ENCODE data around the gene TBC1D17. TPM values are rescaled to one million over a fixed set of nuclear protein-coding genes. Genes with fewer than 3 reads are reported as not detected.

TBC1D17 gene
- polyA plus RNA-seq, 3 donors: 48.3 to 64.2 (median 61.1) TPM

DNA sequence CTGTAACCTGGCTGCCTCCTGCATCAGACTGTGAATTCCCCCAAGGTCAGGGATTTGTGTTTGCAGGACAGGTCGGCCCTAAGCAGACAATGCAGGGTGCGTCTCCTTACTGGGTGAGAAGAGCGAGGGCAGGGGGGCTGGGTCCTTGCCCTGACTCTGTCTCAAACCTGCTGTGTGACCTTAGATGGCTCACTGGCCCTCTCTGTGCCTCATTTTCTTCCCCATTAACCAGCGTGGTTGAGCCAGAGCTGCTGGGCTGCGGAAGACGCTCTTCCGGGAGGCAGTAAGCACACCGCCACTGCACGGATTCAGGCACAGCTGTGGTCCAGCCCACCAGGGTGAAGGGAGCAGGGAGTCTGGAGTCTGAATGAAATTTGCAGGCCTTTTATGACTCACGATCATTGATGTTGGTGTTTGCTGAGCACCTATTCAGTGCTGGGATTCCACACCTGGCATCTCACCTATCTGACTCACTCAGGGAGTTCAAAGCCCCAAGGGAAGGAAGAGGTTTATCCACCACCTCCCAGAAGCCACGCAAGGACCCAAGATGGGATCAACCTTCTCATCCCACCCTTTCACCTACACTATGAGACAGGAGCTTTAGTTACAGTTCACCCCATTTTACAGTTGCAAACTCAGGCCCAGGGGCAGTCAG lies 2.9 kb upstream of the TBC1D17 start:
- no peak for DNase-seq

DNA sequence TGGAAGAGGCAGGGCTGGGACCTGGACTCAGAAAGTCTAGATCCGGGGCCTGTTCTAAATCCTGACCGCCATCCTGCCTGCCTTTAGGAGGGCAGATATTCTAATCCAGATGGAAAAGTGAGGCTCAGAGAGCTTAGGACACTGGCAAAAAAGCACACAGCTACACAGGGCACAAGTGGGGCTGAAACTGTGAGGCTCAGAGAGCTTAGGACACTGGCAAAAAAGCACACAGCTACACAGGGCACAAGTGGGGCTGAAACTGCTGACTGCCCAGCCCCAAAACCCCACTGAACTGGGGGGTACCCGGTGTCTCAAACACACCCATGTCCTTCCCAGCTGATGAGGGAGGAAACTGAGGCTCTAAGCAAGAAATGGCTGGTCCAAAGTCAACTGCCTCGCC lies 2.3 kb upstream of the TBC1D17 start:
- DNase-seq: no peak

DNA sequence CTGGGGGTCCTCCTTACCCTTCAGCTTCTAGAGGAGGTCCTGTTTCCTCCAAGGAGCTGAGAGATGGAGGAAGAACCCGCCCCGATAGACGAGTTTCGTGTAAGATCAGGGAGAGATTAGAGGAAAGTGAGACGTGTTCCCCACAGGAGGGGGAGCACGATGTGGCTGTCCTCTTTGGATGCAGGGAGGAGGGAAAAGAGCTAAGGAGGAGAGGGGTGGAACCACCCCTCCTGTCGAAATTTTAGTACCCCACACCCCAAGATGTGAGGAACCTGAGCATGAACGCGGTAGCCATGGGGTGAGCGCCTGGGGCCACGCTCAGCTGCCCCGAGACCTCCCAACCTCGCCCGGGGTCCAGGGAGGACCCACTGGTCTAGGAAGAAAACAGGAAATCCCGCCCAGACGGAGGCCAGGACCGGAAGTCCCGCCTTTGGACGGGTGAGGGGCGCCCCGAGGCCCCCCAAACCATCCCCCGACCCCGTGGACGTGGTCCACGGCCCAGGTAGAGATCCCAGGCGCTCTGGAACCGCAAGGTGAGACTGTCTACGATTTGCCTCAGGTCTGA lies 1.6 kb upstream of the TBC1D17 start:
- no peak for DNase-seq

DNA sequence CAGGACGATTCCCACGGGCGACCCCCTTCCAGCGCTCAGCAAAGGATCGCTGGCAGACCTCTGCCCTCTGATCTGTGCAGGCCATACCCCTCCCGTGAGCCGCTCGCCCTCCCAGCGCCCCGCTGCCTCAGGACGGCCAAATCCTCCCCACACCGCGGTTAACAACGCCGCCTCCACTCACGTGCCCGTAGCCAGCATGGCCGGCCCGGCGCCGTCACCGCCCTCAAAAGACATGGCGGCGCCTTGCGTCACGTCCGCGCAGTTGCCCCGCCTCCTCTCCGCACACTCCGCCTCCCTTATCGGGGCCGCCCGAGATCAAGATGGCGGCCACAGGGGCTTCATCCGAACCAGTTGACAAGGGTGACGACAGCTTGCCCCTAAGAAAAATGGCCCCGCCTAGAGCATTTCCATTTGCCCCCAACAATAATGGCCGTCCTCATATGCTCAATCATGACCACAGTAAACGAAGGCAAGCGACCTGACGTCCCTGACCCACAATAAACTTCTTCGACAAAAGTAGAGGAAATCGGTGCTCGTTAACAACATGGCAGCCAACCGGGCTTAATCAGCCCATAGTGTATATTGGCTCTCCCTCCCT lies 981 bp upstream of the TBC1D17 start:
- DNase-seq: peak; percentile 99

DNA sequence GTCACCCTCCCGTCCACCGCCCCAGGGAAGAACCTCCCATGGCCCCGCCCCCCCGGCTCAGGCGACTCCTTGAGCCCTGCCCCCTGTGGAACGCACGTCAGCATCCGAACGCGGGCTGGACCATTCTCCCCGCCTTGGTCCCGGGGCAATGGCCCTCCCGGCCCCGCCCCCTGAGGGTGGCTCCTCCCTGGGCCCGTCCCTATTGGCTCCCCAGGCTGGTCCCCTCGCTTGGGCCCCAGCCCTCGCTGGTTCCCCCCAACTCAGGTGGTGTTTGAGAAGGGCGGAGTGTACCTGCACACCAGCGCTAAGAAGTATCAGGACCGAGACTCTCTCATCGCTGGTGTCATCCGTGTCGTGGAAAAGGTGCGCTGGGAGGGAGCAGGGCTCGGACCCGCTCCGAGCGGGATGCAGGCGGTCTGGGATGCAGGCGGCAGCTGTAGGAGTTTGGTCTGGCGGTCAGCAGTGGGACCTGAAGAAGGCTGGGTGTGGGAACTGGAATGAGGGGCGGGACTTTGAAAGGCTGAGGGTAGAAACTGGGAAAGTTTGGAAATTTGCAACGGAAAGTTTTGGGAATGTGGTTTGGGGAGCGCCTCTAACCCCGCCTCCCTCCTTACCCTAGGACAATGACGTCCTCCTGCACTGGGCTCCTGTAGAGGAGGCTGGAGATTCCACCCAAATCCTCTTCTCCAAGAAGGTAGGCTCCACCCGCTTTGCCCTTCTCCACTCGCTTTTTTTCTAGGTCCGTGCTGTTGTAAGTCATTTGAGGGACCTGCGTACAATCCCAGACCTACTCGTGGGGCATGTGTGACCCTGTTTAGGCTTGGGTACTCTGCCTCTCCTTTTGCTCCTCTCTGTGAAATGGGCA lies 609 bp downstream of the TBC1D17 start:
- DNase-seq: peak; percentile 97

DNA sequence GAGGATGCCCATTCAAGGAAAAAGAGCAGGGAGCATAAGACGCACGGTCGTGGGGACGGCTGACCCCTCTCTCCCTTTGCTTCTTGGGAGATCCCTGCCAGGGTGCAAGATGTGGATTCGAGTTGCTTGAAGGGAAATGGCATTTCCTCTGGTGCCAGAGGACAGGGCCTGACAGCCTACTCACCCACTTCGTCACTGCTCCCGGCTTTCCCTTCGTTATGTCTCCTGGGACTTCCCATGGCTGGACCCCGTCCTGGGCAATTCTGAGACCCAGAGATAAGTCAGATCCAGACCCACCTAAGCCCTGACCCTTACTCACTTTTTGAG lies 1.2 kb downstream of the TBC1D17 start:
- no peak for DNase-seq

GRCh38 chr19:49879243-49879963 lies 1.9 kb downstream of the TBC1D17 start:
- DNase-seq: no peak

DNA sequence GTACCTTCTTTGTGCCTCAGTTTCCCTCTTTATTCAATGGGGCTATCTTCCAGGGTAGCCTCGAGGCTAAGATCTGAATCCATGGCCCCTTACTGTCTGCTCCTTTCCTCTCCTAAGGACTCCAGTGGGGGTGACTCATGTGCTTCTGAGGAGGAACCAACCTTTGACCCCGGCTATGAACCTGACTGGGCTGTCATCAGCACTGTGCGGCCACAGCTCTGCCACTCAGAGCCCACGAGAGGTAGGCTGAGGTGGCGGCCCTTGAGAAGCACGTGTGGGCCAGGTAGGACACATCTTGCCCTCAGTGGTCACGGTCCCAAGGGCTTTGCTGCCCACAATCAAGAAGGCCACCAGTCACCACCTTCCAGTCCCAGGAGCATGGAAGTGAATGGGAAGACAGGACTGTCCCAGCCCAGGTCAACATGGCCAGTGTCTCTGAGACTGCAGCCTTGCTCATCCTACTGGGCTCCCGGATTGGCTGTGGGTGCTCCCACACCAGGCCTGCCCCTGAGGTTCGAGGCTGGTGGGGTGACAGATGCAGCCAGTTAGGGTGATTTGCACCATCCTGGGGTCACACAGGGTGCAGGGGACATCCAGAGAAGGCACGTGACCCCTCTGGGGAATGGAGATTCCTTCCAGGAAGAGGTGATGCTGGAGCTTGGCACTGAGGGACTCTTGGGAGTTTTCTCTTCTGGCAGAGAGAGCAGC lies 2.8 kb downstream of the TBC1D17 start:
- DNase-seq: no peak

- DNase-seq: no peak
Measured at GRCh38 chr19:49881186-49881585, 3.7 kb downstream of the TBC1D17 start.

- DNase-seq: no peak
Measured at GRCh38 chr19:49881672-49882394, 4.3 kb downstream of the TBC1D17 start.

GRCh38 chr19:49882643-49883042 lies 5.1 kb downstream of the TBC1D17 start:
- no peak for DNase-seq

DNA sequence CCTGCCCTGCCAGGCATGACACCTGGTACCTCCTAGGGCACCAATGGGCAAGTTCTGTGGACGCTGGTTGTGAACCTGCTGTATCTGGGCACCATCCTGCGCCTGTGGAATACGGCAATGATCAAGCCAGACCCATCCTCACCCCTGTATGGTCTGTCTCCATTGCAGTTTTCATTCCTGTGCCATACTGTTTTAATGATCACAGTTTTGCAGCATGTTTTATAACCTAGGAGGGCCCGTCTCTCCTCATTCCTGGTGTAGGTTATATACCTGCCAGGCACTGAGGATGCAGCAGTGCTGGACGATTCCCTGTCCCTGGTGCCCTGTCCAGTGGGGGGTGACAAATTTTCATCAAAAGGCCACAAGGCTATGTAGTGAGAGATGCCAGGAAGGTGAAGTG lies 5.6 kb downstream of the TBC1D17 start:
- no peak for DNase-seq

GRCh38 chr19:49884109-49884508 lies 6.6 kb downstream of the TBC1D17 start:
- DNase-seq: no peak

- DNase-seq: no peak
Measured at GRCh38 chr19:49884760-49885159, 7.3 kb downstream of the TBC1D17 start.

- DNase-seq: no peak
Measured at GRCh38 chr19:49887037-49887664, 9.6 kb downstream of the TBC1D17 start.

DNA sequence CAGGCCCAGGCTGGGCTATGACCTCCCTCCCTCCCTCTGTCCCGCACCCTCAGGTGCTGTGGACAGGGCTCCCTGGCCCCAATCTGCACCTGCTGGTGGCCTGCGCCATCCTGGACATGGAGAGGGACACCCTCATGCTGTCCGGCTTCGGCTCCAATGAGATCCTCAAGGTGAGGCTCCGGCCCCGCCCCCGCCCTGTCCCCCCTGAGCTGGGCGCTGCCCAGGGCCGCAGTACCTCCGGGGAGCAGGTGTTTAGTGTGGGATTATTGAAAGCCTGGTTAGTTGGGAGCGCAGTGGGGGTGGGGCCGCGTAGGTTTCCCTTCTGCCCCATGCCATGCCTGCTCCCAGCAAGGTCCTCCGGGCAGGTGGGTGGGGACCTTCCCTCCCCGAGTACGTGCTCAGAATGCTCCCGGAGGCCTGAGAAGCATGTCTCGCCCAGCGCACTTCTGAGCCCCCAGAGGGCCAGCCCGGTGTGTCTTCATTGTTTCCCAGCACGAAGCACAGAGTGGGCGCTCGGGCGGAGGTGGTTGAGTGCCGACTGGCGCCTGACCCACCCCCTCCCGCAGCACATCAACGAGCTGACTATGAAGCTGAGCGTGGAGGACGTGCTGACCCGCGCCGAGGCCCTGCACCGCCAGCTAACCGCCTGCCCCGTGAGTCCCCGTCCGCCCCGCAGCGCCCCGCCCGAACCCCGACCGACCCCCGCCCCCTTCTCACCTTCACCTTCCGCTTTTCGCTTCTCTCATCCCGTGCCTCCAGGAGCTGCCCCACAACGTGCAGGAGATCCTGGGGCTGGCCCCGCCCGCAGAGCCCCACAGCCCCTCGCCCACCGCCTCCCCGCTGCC lies 10.4 kb downstream of the TBC1D17 start:
- no peak for DNase-seq

DNA sequence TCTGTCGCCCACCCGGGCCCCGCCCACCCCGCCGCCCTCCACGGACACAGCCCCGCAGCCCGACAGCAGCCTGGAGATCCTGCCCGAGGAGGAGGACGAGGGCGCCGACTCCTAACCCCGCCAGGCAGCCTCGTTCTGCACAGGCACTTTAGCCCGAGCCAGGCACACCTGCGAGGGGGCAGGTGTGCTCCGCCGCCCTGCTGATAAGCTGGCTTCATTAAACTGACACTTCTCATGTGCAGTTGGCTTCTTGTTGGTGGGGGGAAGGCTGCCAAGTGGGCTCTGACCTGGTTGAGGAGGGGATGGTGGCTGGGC lies 11.0 kb downstream of the TBC1D17 start:
- no peak for DNase-seq

DNA sequence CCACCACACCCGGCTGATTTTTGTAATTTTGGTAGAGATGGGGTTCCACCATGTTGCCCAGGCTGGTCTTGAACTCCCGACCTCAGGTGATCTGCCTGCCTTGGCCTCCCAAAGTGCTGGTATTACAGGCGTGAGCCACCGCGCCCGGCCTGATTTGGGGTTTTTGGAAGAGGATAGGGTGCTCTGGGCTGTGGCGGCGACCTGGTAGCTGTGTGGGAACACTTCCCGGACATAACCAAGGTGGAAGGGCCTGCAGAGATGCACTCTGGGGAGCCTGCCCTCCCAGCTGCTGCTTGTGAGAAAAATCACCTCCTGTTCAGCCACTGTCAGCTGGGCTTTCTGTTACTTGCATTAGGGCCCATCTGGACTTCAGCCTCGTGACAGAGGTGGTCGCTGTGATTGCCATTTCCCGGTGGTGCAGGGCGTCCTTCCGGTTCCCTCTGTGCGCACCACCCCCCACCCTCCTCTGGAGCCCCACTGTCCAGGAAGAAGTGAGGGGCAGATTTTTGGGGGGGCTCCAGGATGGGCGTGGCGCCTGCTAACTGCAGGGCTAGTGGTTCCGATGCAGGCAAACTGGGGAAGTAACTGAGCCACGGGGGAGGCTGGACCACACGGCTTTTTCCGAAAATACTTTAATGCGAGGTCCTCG lies 11.7 kb downstream of the TBC1D17 start:
- no peak for DNase-seq
